HK-2 (cell line): ENCODE measurements around the gene TUT4.

Experiments
- DNase-seq: peaks from one replicate; pipeline ENCODE4 v3.0.0-alpha.2; 2018; ENCODE audit not compliant: unreplicated experiment

The TUT4 gene

DNA sequence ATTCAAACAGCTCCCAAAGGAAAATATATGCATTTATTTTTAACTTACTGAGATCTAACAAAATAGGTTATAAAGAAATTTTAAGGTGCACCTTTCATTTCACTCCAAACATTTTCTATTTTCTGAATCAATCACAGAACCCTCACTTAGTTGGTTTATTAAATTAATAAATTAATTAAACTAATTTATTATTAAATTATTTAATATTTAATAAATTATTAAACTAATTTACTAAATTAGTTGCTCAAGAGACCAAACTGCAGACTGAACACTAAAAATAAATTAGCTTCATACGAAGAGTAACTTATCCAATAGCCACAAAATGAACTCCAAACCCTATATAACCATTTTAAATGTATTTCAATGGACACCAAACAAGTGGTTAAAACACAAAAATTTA, 80.5 kb downstream of the TUT4 start:
- no peak for DNase-seq

- no peak for DNase-seq
These were observed 83.8 kb downstream of the TUT4 start for GRCh38 chr1:52469108-52469507.

GRCh38 chr1:52463891-52464290, 89.0 kb downstream of the TUT4 start:
- DNase-seq = no peak

- DNase-seq = no peak
These were observed 91.1 kb downstream of the TUT4 start for GRCh38 chr1:52461821-52462220.

DNA sequence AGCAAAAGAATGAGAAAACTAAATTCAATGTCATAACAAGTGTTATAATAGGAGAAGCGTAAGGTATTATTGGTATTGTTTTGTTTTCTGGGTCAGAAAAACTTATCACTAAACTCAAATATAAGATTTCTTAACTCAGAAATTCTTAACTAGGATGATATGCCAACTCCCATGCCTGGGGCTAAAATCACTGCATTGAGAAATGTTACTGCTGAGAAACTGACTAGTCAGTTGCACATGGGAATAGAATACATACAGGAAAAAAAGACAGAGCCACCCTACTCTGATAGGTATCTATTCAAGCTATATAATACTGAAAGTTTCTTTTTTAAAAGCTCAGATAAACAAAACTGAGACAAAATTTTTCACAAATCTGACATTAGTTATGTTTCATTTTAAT, 92.2 kb downstream of the TUT4 start:
- no peak for DNase-seq

GRCh38 chr1:52455686-52456085, 97.2 kb downstream of the TUT4 start:
- DNase-seq = no peak

DNA sequence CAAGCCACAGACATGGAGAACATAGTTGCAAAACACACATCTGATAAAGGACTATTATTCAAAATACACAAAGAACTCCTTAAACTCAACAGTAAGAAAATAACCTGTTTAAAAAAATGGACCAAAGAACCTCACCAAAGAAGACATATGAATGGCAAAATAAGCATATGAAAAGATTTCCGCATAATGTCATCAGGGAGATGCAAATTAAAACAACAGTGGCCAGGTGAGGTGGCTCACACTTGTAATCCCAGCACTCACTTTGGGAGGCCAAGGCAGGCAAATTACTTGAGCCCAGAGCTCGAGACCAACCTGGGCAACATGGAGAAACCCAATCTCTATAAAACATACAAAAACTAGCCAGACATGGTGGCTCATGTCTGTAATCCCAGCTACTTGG, 98.1 kb downstream of the TUT4 start:
- DNase-seq = no peak

DNA sequence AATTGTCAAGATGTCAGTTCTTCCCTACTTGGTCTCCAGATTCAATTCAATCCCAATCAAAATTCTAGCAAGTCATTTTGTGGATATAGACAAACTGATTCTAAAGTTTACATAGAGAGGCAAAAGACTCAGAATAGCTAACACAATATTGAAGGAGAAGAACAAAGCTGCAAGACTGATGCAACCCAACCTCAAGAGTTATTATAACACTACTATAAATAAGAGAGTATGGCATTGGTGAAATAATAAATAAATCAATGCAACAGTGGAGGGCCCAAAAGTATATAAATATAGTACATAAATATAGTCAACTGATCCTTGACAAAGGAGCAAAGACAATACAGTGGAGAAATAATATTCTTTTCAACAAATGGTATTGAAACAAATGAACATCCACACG, 98.8 kb downstream of the TUT4 start:
- no peak for DNase-seq

DNA sequence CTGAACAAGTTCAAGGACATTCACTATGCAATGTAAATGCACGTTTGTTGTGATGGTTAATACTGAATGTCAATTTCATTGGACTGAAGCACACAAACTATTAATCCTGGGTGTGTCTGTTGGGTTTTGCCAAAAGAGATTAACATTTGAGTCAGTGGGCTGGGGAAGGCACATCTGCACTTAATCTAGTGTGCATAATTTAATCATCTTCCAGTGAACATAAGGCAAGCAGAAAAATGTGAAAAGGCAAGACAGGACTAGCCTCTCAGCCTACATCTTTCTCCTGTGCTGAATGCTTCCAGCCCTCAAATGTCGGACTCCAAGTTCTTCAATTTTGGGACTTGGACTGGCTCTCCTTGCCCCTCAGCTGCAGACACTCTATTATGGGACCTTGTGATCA, 108.4 kb downstream of the TUT4 start:
- DNase-seq = no peak

DNA sequence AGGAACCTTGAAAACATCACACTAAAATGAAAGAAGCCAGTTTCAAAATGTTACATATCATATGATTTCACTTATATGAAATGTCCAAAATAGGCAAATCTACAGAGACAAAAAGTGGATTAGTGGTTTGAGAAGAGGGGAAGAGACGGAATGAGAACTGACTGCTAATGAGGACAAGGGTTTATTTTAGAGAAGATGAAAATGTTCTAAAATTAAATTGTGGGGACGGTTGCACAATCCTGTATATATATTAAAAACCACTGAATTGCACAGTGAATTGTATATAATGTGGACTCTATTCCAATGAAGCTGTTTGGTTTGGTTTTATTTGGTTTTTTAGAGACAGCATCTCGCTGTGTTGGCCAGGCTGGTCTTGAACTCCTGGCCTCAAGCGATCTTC, 112.9 kb downstream of the TUT4 start:
- DNase-seq = no peak

- DNase-seq = no peak
These were observed 116.1 kb downstream of the TUT4 start for GRCh38 chr1:52436817-52437216.

DNA sequence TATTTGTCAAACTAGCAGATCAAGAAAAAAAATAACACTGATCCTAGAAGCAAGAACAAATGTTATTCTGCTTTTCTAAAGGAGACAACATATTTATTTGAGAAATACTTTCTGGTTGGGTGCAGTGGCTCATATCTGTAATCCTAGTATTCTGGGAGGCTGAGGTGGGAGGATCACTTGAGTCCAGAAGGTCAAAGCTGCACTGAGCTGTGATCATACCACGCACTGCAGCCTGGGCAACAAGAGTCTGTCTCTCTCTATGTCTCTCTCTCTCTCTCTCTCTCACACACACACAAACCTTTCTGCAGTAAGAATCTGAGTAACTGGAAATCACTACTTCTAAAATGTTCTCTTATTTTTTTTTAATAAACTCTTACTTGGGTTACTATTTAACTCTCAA, 117.2 kb downstream of the TUT4 start:
- no peak for DNase-seq

GRCh38 chr1:52435211-52435610, 117.7 kb downstream of the TUT4 start:
- DNase-seq = no peak

DNA sequence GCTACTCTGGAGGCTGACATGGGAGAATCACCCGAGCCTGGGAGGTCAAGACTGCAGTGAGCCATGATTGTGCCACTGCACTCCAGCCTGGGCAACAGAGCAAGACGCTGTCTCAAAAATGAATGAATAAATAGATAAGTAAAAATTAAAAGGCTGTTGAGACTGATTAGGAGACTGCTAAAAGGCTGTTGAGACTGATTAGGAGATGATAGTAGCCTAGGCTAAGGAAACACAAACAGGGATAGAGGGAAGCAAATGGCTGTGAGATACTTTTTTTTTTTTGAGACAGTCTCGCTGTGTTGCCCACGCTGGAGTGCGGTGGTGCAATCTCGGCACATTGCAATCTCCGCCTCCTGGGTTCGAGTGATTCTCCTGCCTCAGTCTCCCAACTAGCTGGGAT, 120.1 kb downstream of the TUT4 start:
- DNase-seq = no peak

DNA sequence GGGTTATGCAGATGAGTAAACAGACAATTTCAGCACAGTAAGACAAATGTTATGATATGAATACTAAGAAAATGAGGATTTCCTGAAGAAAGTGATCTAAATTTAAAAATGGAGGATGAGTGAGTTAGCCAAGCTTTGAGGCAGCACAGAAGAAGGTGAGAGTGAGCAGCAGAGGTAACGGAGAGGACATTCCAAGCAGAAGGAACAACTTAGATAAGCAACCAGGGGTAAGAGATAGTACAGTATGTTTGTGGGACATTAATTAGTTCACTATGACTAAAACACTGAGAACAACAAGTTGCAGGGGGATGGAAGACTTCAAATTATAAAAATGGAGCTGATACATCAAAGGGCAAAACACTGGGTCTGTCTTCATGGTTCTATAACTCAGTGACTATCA, 125.7 kb downstream of the TUT4 start:
- DNase-seq = no peak

- DNase-seq = no peak
These were observed 126.5 kb downstream of the TUT4 start for GRCh38 chr1:52426371-52426770.

GRCh38 chr1:52424813-52425212, 128.1 kb downstream of the TUT4 start:
- no peak for DNase-seq

GRCh38 chr1:52424231-52424636, 128.7 kb downstream of the TUT4 start:
- DNase-seq = no peak

- no peak for DNase-seq
These were observed 129.1 kb downstream of the TUT4 start for GRCh38 chr1:52423771-52424170.

DNA sequence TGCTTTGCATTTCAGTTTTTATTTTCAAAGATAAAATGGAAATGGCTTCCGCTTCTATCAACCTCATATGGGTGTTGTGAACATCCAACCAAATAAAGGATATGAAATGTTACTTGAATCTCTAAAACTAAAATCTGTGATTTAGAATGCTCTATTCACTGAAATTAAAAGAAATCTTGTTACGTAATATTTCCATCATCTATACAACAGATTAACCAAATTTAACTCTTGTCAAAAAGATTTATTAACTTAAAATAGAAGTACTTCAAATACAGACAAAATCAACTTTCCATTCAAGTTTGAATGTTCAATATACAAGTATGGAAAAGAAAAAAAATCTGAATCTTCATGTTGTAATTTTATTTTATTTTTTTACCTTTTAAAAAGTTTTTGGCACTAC, 129.8 kb downstream of the TUT4 start:
- DNase-seq = no peak

DNA sequence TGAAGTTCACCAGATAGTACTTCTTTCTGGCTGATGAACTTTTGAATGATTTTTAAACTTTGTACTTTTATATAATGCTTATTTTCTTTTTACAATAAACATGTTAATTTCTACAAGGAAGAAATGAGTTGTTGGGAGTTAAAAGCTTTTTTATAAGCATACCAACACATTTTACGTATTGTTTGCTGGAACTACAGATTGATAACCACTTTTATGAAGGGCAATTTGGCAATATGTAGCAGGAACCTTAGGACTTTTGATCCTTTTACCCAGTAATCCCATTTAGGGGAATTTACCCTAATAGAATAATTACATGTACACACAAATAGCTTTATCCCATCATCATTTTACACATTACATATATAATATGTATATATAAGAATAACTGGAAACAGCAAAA, 132.2 kb downstream of the TUT4 start:
- DNase-seq = no peak

- DNase-seq = no peak
These were observed 136.1 kb downstream of the TUT4 start for GRCh38 chr1:52416811-52417210.

GRCh38 chr1:52414942-52415341, 137.9 kb downstream of the TUT4 start:
- no peak for DNase-seq

DNA sequence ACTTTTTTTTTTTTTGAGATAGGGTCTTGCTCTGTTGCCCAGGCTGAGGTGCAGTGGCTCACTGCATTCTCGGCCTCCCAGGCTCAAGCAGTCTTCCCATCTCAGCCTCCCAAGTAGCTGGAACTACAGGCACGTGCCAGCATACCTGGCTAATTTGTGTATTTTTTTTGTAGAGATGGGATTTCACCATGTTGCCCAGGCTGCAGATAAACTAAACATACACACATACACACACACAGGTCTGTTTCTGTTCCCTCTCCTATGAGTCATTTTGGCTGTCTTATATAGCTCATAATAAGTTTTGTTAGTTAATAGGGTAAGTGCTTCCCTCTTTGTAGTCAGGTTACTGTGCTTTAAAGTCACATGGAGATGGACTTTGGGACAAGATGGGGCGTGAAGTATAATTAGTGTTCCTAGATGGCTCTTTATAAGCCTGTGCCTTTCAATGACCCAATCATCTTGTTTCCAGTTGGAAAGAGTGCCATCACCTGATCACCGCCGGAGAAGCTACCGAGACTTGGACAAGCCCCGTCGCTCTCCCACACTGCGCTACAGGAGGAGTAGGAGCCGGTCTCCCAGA, 139.4 kb downstream of the TUT4 start:
- no peak for DNase-seq

DNA sequence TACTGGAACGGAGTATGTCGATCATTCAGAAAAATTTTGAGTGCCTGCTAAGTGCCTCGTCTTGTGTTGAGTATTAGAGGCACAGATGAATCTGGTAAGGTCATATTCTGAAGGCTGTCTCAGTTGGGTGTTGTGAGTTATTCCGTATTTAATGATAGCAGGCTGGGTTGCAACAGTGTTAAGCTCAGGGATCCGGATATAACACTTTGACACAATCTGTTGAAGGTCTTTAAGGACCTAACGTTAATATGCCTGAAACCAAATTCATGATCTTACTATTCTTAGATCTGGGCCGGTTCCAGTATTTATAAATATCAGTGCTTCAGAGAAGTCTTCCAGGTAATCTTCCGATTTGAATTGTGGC, 147.9 kb downstream of the TUT4 start:
- no peak for DNase-seq
